ENCODE data around the gene SCYGR3. TPM values are rescaled to one million over a fixed set of nuclear protein-coding genes. Genes with fewer than 3 reads are reported as not detected.

Gene SCYGR3
- total and polyA plus RNA-seq, 8 donors, result not detected

DNA sequence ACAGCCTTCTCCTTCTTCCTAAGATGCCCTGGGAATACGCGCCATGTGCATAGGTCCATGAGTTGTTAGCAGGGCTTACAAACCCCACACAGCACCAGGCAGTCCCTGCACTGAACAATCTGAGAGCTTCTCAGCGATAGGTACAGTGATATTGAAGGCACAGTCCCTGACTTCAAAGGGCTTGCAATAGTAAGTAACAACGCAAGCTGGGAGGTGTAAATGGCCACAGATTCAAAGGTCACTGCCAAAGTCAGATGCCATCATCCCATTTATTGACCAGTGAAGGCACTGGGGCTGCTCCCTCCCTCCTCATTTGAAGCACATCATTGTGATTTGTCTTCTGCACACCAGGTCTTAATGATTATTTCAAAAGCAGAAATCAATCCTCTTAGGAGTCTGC is 541 bp upstream of the SCYGR3 start:
- WGBS, 2 donors, result 77 to 82% methylated on average over 4 of the region's 4 CpGs

DNA sequence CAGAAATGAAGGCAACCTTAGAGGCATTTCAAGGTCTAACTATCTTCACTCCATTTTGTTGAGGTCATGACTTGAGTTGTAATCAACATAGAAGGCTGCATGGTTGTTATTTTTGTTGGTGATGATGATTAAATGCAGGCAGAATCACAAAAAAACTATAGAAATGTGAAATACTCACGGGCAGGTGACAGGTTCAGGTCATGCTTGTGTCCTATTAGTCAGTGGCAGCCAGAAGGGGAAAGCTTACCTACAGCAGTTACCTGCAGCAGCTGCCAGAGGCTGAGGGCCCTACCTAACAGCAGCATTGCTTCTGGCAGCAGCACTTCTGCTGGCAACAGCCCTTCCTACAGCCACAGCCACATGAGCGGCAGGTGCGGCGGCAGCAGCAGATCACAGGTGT is 394 bp downstream of the SCYGR3 start:
- DNase-seq (no peak), FAIRE-seq (no peak), ATAC-seq (no peak)
- WGBS, 2 donors, result 84 to 85% methylated on average over 4 of the region's 4 CpGs
- H3K27ac ChIP-seq, result no peak overlapping the region
- no peaks in the 10 kb centered on the region for H3K4me1 ChIP-seq
- intact Hi-C loops (cut with DNase I), result no loop called here
- H3K36me3 ChIP-seq, result no peaks in the 10 kb centered on the region
- TF ChIP-seq, protein P1, sequence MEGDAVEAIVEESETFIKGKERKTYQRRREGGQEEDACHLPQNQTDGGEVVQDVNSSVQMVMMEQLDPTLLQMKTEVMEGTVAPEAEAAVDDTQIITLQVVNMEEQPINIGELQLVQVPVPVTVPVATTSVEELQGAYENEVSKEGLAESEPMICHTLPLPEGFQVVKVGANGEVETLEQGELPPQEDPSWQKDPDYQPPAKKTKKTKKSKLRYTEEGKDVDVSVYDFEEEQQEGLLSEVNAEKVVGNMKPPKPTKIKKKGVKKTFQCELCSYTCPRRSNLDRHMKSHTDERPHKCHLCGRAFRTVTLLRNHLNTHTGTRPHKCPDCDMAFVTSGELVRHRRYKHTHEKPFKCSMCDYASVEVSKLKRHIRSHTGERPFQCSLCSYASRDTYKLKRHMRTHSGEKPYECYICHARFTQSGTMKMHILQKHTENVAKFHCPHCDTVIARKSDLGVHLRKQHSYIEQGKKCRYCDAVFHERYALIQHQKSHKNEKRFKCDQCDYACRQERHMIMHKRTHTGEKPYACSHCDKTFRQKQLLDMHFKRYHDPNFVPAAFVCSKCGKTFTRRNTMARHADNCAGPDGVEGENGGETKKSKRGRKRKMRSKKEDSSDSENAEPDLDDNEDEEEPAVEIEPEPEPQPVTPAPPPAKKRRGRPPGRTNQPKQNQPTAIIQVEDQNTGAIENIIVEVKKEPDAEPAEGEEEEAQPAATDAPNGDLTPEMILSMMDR (IDR thresholded peaks at IDR 0.05), result no peak
- no peaks in the 10 kb centered on the region for H3K9me3 ChIP-seq
- H3K27me3 ChIP-seq, result no peaks in the 10 kb centered on the region
- no peak overlapping the region for H3K4me3 ChIP-seq

More for the DNA sequence above, 541 bp upstream of the SCYGR3 start:
- no peaks in the 10 kb centered on the region for H3K36me3 ChIP-seq
- no peak overlapping the region for H3K27ac ChIP-seq
- FAIRE-seq (no peak), ATAC-seq (no peak), DNase-seq (no peak)
- no peaks in the 10 kb centered on the region for H3K4me1 ChIP-seq
- H3K9me3 ChIP-seq, result no peaks in the 10 kb centered on the region
- H3K4me3 ChIP-seq, result no peak overlapping the region
- TF ChIP-seq, protein P1 (IDR thresholded peaks at IDR 0.05), result no peak
- intact Hi-C loops (cut with DNase I), result no loop called here
- H3K27me3 ChIP-seq, result no peaks in the 10 kb centered on the region

DNA sequence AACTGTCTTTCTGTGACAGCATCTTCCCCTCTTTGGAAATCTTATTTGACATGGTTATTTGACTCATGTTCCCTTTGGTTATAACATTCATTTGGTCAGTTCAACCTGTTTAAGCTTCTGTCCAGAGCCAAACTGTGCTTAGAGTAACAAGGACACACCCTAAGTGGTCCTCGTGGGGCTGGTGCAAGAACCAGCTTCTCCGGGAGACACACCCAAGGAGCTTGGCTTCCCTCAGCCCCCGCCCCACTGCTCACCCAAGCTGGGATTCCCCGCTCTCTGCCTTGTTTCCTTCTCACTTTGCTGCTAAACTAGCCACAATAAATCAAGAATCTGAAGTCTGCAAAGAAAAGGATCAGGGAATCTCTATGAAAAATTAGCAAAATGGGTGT is 1.4 kb downstream of the SCYGR3 start:
- DNase-seq (no peak), FAIRE-seq (no peak), ATAC-seq (no peak)
- Histone ChIP-seq H3K4me3 (no peak overlapping the region), H3K4me1 (no peaks in the 10 kb centered on the region), H3K36me3 (no peaks in the 10 kb centered on the region), H3K27ac (no peak overlapping the region), H3K9me3 (no peaks in the 10 kb centered on the region), H3K27me3 (no peaks in the 10 kb centered on the region)
- intact Hi-C loops (cut with DNase I), result no loop called here
- TF ChIP-seq, protein P1 (IDR thresholded peaks at IDR 0.05), result no peak
- WGBS, 2 donors, result 74 to 82% methylated on average over 4 of the region's 4 CpGs

DNA sequence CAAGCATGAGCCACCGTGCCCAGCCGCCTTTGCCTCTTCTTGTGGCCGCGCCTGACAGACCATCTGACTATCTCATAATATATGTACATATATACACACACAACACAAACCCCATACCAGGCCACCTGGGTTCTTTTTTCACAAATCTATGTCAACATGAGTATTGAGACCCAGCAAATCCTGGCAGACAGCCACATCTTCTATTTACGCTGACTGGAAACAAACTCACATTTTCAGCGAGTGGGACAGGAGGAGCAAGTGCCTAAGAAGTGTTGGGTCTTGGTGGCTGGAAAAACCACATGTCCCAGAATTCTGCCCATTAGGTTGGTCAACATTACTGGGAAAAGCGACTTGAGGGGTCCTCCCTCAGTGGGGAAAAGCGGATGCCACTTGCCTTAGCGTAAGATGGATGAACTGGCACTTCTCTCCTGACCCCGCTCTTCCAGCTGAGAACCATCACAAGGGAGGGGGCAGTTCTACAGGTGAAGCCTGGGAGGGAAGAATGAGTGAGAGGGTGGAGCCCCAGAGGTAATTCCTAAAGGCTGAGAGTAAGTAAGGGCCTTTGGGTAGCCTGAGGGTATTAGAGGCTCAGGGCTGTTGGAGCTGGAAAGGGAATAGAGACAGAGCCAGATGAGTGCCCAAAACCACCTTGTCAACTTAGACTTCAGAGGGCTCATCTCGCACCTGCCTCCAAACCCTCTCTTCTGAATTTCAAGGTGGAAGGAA is 1.9 kb downstream of the SCYGR3 start:
- ATAC-seq (no peak), FAIRE-seq (no peak), DNase-seq (no peak)
- TF ChIP-seq, protein P1 (IDR thresholded peaks at IDR 0.05), result no peak
- no peak overlapping the region for H3K4me3 ChIP-seq
- intact Hi-C loops (cut with DNase I), result no loop called here
- no peak overlapping the region for H3K27ac ChIP-seq
- 62% methylated on average over 11 of the region's 11 CpGs for WGBS, 2 donors
- H3K27me3 ChIP-seq, result no peaks in the 10 kb centered on the region
- H3K4me1 ChIP-seq, result no peaks in the 10 kb centered on the region
- no peaks in the 10 kb centered on the region for H3K36me3 ChIP-seq
- no peaks in the 10 kb centered on the region for H3K9me3 ChIP-seq

DNA sequence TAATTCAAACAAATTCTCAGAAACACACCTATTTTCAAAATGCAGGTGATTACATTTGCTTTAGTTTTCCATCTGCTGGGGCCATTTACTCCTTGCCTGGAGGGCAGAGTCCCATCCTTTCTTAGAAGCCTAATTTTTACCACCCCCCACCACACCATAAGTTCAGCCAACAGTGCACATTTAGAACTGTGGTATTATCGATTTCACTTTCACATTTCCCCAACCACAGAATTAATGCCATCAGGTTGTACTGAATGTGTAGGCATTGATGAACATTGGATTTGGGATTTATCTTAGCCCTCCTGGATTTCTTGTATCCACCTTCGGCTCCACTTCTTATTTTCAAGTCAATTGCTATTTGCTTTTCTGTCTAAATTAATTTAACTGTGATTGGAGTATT is 4.5 kb downstream of the SCYGR3 start:
- no peak for DNase-seq
- TF ChIP-seq, protein P1 (IDR thresholded peaks at IDR 0.05), result no peak
- WGBS, 2 donors, result 81 to 85% methylated on average over 2 of the region's 2 CpGs
- FAIRE-seq, result no peak
- H3K36me3 ChIP-seq, result no peaks in the 10 kb centered on the region
- no peaks in the 10 kb centered on the region for H3K9me3 ChIP-seq
- no peaks in the 10 kb centered on the region for H3K4me1 ChIP-seq
- intact Hi-C loops (cut with DNase I), result no loop called here
- no peaks in the 10 kb centered on the region for H3K27me3 ChIP-seq
- no peak overlapping the region for H3K27ac ChIP-seq
- no peak overlapping the region for H3K4me3 ChIP-seq
- no peak for ATAC-seq
